HG03280 (cell line): ENCODE measurements around the gene SLC66A2.

Source experiments
- ATAC-seq: cut with Tn5 transposase; IDR thresholded peaks from one replicate; pipeline ENCODE4 v1.9.1; 2021; ENCODE audit warnings: mild to moderate bottlenecking, moderate library complexity; ENCODE audit not compliant: unreplicated experiment

SLC66A2 gene

GRCh38 chr18:79921984-79922965 lies 29.2 kb downstream of the SLC66A2 start:
- ATAC-seq, result no peak

GRCh38 chr18:79919089-79919488 lies 32.4 kb downstream of the SLC66A2 start:
- no peak for ATAC-seq

- no peak for ATAC-seq
Observed at GRCh38 chr18:79918615-79919011, 32.8 kb downstream of the SLC66A2 start.

- ATAC-seq, result no peak
Observed at GRCh38 chr18:79917853-79918614, 33.4 kb downstream of the SLC66A2 start.

GRCh38 chr18:79917169-79917852 lies 34.1 kb downstream of the SLC66A2 start:
- no peak for ATAC-seq

GRCh38 chr18:79916546-79917168 lies 34.8 kb downstream of the SLC66A2 start:
- ATAC-seq, result no peak

- ATAC-seq, result no peak
Observed at GRCh38 chr18:79916128-79916494, 35.3 kb downstream of the SLC66A2 start.

- ATAC-seq, result no peak
Observed at GRCh38 chr18:79915161-79916127, 36.0 kb downstream of the SLC66A2 start.

- no peak for ATAC-seq
Observed at GRCh38 chr18:79914614-79915160, 36.8 kb downstream of the SLC66A2 start.

GRCh38 chr18:79912994-79913831 lies 38.2 kb downstream of the SLC66A2 start:
- ATAC-seq, result no peak

- ATAC-seq, result no peak
Observed at GRCh38 chr18:79912409-79912991, 39.0 kb downstream of the SLC66A2 start.

- no peak for ATAC-seq
Observed at GRCh38 chr18:79911344-79912270, 39.8 kb downstream of the SLC66A2 start.

GRCh38 chr18:79910563-79911343 lies 40.7 kb downstream of the SLC66A2 start:
- ATAC-seq, result no peak

GRCh38 chr18:79906706-79907105 lies 44.7 kb downstream of the SLC66A2 start:
- no peak for ATAC-seq

GRCh38 chr18:79905993-79906392 lies 45.5 kb downstream of the SLC66A2 start:
- ATAC-seq, result no peak

- ATAC-seq, result no peak
Observed at GRCh38 chr18:79905389-79905911, 46.0 kb downstream of the SLC66A2 start.
